ENCODE measurements around the gene SRBD1. TPM values are rescaled to one million over a fixed set of nuclear protein-coding genes. Genes with fewer than 3 reads are reported as not detected.

The SRBD1 gene
- total RNA-seq, 1 experiment from 2014 or later, result 22.8 TPM

DNA sequence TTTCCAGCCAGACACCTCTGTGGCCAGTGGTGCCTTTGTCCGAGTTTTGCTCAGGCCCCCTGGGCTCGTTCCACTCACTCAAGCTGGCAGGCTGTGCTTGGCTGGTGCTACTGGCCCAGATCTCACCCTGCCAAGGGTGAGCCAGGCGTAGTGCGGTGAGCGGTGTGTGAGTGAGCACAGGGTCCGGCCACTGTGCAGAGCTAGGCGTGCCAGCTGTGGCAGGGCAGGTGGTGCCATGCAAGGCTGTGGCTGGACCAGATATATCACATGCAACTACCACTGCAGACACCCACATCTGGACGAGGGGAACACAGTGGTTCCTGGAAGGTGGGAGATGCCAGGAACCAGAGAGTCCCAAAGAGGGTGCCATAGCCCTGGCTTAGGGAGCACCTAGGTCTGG, 70.1 kb downstream of the SRBD1 start:
- TF ChIP-seq NR2C2 (CRISPR knock-in tag; IDR thresholded peaks at IDR 0.05), result no peak
- no peak for TF ChIP-seq FOXJ3 (CRISPR knock-in tag; IDR thresholded peaks at IDR 0.05; ENCODE audit: borderline replicate concordance)
- TF ChIP-seq, protein P1, sequence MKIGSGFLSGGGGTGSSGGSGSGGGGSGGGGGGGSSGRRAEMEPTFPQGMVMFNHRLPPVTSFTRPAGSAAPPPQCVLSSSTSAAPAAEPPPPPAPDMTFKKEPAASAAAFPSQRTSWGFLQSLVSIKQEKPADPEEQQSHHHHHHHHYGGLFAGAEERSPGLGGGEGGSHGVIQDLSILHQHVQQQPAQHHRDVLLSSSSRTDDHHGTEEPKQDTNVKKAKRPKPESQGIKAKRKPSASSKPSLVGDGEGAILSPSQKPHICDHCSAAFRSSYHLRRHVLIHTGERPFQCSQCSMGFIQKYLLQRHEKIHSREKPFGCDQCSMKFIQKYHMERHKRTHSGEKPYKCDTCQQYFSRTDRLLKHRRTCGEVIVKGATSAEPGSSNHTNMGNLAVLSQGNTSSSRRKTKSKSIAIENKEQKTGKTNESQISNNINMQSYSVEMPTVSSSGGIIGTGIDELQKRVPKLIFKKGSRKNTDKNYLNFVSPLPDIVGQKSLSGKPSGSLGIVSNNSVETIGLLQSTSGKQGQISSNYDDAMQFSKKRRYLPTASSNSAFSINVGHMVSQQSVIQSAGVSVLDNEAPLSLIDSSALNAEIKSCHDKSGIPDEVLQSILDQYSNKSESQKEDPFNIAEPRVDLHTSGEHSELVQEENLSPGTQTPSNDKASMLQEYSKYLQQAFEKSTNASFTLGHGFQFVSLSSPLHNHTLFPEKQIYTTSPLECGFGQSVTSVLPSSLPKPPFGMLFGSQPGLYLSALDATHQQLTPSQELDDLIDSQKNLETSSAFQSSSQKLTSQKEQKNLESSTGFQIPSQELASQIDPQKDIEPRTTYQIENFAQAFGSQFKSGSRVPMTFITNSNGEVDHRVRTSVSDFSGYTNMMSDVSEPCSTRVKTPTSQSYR (CRISPR knock-in tag; IDR thresholded peaks at IDR 0.05), result no peak
- TF ChIP-seq, protein P2, sequence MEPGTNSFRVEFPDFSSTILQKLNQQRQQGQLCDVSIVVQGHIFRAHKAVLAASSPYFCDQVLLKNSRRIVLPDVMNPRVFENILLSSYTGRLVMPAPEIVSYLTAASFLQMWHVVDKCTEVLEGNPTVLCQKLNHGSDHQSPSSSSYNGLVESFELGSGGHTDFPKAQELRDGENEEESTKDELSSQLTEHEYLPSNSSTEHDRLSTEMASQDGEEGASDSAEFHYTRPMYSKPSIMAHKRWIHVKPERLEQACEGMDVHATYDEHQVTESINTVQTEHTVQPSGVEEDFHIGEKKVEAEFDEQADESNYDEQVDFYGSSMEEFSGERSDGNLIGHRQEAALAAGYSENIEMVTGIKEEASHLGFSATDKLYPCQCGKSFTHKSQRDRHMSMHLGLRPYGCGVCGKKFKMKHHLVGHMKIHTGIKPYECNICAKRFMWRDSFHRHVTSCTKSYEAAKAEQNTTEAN (CRISPR knock-in tag; IDR thresholded peaks at IDR 0.05), result no peak
- no peak for TF ChIP-seq FOXK1 (CRISPR knock-in tag; IDR thresholded peaks at IDR 0.05)
- no peak for TF ChIP-seq TEAD4 (CRISPR knock-in tag; IDR thresholded peaks at IDR 0.05)
- no peak for TF ChIP-seq NR3C1 (CRISPR knock-in tag; conservative IDR thresholded peaks at IDR 0.05; ENCODE audit: low read depth)
- TF ChIP-seq, protein P3, sequence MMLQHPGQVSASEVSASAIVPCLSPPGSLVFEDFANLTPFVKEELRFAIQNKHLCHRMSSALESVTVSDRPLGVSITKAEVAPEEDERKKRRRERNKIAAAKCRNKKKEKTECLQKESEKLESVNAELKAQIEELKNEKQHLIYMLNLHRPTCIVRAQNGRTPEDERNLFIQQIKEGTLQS (CRISPR knock-in tag; conservative IDR thresholded peaks at IDR 0.05), result no peak
- TF ChIP-seq, protein P4, sequence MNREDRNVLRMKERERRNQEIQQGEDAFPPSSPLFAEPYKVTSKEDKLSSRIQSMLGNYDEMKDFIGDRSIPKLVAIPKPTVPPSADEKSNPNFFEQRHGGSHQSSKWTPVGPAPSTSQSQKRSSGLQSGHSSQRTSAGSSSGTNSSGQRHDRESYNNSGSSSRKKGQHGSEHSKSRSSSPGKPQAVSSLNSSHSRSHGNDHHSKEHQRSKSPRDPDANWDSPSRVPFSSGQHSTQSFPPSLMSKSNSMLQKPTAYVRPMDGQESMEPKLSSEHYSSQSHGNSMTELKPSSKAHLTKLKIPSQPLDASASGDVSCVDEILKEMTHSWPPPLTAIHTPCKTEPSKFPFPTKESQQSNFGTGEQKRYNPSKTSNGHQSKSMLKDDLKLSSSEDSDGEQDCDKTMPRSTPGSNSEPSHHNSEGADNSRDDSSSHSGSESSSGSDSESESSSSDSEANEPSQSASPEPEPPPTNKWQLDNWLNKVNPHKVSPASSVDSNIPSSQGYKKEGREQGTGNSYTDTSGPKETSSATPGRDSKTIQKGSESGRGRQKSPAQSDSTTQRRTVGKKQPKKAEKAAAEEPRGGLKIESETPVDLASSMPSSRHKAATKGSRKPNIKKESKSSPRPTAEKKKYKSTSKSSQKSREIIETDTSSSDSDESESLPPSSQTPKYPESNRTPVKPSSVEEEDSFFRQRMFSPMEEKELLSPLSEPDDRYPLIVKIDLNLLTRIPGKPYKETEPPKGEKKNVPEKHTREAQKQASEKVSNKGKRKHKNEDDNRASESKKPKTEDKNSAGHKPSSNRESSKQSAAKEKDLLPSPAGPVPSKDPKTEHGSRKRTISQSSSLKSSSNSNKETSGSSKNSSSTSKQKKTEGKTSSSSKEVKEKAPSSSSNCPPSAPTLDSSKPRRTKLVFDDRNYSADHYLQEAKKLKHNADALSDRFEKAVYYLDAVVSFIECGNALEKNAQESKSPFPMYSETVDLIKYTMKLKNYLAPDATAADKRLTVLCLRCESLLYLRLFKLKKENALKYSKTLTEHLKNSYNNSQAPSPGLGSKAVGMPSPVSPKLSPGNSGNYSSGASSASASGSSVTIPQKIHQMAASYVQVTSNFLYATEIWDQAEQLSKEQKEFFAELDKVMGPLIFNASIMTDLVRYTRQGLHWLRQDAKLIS (CRISPR knock-in tag; IDR thresholded peaks at IDR 0.05; ENCODE audit: borderline replicate concordance), result no peak
- no peak for TF ChIP-seq IRF2 (CRISPR knock-in tag; IDR thresholded peaks at IDR 0.05; ENCODE audit: borderline replicate concordance, low read depth)
- no peak for TF ChIP-seq TEAD1 (CRISPR knock-in tag; IDR thresholded peaks at IDR 0.05)
- no peak for TF ChIP-seq TP53 (CRISPR knock-in tag; IDR thresholded peaks at IDR 0.05)
- TF ChIP-seq OVOL2 (CRISPR knock-in tag; IDR thresholded peaks at IDR 0.05; ENCODE audit: borderline replicate concordance), result no peak
- no peak for TF ChIP-seq ZBTB21 (CRISPR knock-in tag; IDR thresholded peaks at IDR 0.05; ENCODE audit: borderline replicate concordance)
- TF ChIP-seq, protein P5, sequence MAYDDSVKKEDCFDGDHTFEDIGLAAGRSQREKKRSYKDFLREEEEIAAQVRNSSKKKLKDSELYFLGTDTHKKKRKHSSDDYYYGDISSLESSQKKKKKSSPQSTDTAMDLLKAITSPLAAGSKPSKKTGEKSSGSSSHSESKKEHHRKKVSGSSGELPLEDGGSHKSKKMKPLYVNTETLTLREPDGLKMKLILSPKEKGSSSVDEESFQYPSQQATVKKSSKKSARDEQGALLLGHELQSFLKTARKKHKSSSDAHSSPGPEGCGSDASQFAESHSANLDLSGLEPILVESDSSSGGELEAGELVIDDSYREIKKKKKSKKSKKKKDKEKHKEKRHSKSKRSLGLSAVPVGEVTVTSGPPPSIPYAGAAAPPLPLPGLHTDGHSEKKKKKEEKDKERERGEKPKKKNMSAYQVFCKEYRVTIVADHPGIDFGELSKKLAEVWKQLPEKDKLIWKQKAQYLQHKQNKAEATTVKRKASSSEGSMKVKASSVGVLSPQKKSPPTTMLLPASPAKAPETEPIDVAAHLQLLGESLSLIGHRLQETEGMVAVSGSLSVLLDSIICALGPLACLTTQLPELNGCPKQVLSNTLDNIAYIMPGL (CRISPR knock-in tag; IDR thresholded peaks at IDR 0.05), result no peak
- TF ChIP-seq, protein P6, sequence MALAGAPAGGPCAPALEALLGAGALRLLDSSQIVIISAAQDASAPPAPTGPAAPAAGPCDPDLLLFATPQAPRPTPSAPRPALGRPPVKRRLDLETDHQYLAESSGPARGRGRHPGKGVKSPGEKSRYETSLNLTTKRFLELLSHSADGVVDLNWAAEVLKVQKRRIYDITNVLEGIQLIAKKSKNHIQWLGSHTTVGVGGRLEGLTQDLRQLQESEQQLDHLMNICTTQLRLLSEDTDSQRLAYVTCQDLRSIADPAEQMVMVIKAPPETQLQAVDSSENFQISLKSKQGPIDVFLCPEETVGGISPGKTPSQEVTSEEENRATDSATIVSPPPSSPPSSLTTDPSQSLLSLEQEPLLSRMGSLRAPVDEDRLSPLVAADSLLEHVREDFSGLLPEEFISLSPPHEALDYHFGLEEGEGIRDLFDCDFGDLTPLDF (CRISPR knock-in tag; IDR thresholded peaks at IDR 0.05), result no peak
- no peak for TF ChIP-seq ZNF317 (CRISPR knock-in tag; IDR thresholded peaks at IDR 0.05; ENCODE audit: borderline replicate concordance, low read depth)
- TF ChIP-seq, protein P7, sequence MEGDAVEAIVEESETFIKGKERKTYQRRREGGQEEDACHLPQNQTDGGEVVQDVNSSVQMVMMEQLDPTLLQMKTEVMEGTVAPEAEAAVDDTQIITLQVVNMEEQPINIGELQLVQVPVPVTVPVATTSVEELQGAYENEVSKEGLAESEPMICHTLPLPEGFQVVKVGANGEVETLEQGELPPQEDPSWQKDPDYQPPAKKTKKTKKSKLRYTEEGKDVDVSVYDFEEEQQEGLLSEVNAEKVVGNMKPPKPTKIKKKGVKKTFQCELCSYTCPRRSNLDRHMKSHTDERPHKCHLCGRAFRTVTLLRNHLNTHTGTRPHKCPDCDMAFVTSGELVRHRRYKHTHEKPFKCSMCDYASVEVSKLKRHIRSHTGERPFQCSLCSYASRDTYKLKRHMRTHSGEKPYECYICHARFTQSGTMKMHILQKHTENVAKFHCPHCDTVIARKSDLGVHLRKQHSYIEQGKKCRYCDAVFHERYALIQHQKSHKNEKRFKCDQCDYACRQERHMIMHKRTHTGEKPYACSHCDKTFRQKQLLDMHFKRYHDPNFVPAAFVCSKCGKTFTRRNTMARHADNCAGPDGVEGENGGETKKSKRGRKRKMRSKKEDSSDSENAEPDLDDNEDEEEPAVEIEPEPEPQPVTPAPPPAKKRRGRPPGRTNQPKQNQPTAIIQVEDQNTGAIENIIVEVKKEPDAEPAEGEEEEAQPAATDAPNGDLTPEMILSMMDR (IDR thresholded peaks at IDR 0.05), result no peak
- no peak for TF ChIP-seq PRRX2 (CRISPR knock-in tag; IDR thresholded peaks at IDR 0.05)
- TF ChIP-seq, protein P8, sequence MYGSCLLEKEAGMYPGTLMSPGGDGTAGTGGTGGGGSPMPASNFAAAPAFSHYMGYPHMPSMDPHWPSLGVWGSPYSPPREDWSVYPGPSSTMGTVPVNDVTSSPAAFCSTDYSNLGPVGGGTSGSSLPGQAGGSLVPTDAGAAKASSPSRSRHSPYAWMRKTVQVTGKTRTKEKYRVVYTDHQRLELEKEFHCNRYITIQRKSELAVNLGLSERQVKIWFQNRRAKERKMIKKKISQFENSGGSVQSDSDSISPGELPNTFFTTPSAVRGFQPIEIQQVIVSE (CRISPR knock-in tag; IDR thresholded peaks at IDR 0.05; ENCODE audit: borderline replicate concordance), result no peak
- no peak overlapping the region for H3K27ac Mint-ChIP-seq
- no peak for DNase-seq (ENCODE audit: low spot score)

More for the DNA sequence above, 70.1 kb downstream of the SRBD1 start:
- peaks cover 45% of the 10 kb centered on the region for H3K36me3 Mint-ChIP-seq
- ChIA-PET CTCF (no interaction called here), POLR2A (interaction anchor here (0.7 kb wide), 1 partner anchor 8 kb away, joined by 3 read pairs; no protein-coding TSS in a partner anchor)
- no peak for ATAC-seq
- H3K4me3 Mint-ChIP-seq, result no peak overlapping the region
- H3K4me1 Mint-ChIP-seq, result no peaks in the 10 kb centered on the region
- peaks cover 6% of the 10 kb centered on the region for H3K9me3 Mint-ChIP-seq
- no peaks in the 10 kb centered on the region for H3K27me3 Mint-ChIP-seq (ENCODE audit: low read depth)

Data from WTC11 (cell line).